DND-41 (cell line): ENCODE data around the gene TEAD1.
"Not testable (repeated sequence)": the region's sequence is repeated elsewhere in the genome, so short reads cannot be mapped to it uniquely, and the experiment has no call there.

Experiments used
- ATAC-seq: fragments of 200-7000 bp; cut with Tn5 transposase; 3 replicates; pipeline ENCODE4 v1.9.1; 2021; ENCODE audit warnings: low read depth; ENCODE audit not compliant: insufficient read depth
- DNase-seq: peaks from one replicate; pipeline ENCODE4 v3.0.0-alpha.2; 2020
- H2AFZ ChIP-seq: 2 replicates; pipeline ENCODE4 v1.6.0; 2012; ENCODE audit warnings: low read depth, low read length
- H3K27ac ChIP-seq: 2 replicates; pipeline ENCODE4 v1.5.1; 2012; ENCODE audit warnings: low read length, inconsistent platforms
- H3K27me3 ChIP-seq: fragments of 200-600 bp; sonication (generic); 2 replicates; pipeline ENCODE4 v1.6.0; 2012; ENCODE audit warnings: low read length, mild to moderate bottlenecking, inconsistent platforms; ENCODE audit not compliant: insufficient read depth, poor library complexity
- H3K36me3 ChIP-seq: 2 replicates; pipeline ENCODE4 v1.5.1; 2012; ENCODE audit warnings: low read length, inconsistent platforms; ENCODE audit not compliant: insufficient read depth
- H3K4me1 ChIP-seq: 2 replicates; pipeline ENCODE4 v1.5.1; 2012; ENCODE audit warnings: mild to moderate bottlenecking, low read length; ENCODE audit not compliant: insufficient read depth
- H3K4me2 ChIP-seq: 2 replicates; pipeline ENCODE4 v1.6.0; 2012; ENCODE audit warnings: mild to moderate bottlenecking, moderate library complexity, low read length, inconsistent platforms; ENCODE audit not compliant: insufficient read depth
- H3K4me3 ChIP-seq, 2 experiments: fragments of 200-600 bp in 1 of 2; shearing (Covaris generic) in 1 of 2; 2 replicates each; pipeline ENCODE4 v1.5.1; 2012 to 2016; ENCODE audit warnings: inconsistent platforms in 2 of 2, low read length in 2 of 2, mild to moderate bottlenecking in 2 of 2, low read depth in 1 of 2, moderate library complexity in 1 of 2
- H3K79me2 ChIP-seq: 2 replicates; pipeline ENCODE4 v1.6.0; 2012; ENCODE audit warnings: low read length, inconsistent platforms; ENCODE audit not compliant: insufficient read depth
- H3K9ac ChIP-seq: 2 replicates; pipeline ENCODE4 v1.6.0; 2012; ENCODE audit warnings: low read depth, mild to moderate bottlenecking, inconsistent platforms, low read length, moderate library complexity
- H3K9me3 ChIP-seq: 2 replicates; pipeline ENCODE4 v1.5.1; 2012; ENCODE audit warnings: low read length, moderate library complexity, mild to moderate bottlenecking, inconsistent platforms; ENCODE audit not compliant: insufficient read depth, severe bottlenecking
- H4K20me1 ChIP-seq: 2 replicates; pipeline ENCODE4 v1.6.0; 2012; ENCODE audit warnings: low read length; ENCODE audit not compliant: insufficient read depth
- CTCF ChIP-seq: IDR thresholded peaks from 2 replicates; pipeline ENCODE4 v1.5.1; 2012; ENCODE audit warnings: borderline replicate concordance, low read length, moderate library complexity, mild to moderate bottlenecking; ENCODE audit not compliant: poor library complexity, severe bottlenecking; ENCODE audit errors: extremely low read depth
- EZH2 ChIP-seq: IDR thresholded peaks from 3 replicates; pipeline ENCODE4 v1.6.1; 2012; ENCODE audit warnings: borderline replicate concordance, low read depth, mild to moderate bottlenecking, moderate library complexity, low read length, inconsistent platforms; ENCODE audit not compliant: severe bottlenecking

TEAD1 gene

DNA sequence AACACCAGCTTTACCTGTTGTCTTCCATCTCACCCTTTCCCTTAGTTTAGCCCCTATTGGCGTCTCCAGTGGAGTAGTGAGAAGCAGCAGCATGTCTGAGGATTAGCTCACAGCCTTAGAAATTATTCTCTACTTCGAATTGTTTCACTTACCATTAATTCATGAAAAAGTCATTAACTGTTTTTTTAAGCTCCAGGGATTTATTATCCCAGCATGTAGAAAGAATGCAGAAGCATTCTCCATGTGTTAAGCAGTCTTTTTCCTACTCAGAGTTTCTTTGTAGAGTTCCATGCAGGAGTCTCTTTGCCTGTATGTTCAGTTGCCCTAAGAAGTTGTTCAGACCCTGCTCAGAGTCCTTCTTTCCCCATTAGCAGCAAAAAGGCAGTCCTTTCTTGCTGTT is 197.0 kb downstream of the TEAD1 start:
- Histone ChIP-seq H3K79me2 (no peaks in the 10 kb centered on the region), H3K4me2 (no peak overlapping the region), H3K4me3 (no peak overlapping the region), H3K36me3 (no peaks in the 10 kb centered on the region), H2AFZ (no peak overlapping the region), H3K9ac (no peak overlapping the region), H3K27me3 (peaks cover 7% of the 10 kb centered on the region), H3K27ac (no peak overlapping the region), H3K4me1 (no peaks in the 10 kb centered on the region), H3K9me3 (no peaks in the 10 kb centered on the region), H4K20me1 (no peaks in the 10 kb centered on the region)
- no peak for DNase-seq
- no peak for TF ChIP-seq CTCF
- TF ChIP-seq EZH2: no peak
- no peak for ATAC-seq

DNA sequence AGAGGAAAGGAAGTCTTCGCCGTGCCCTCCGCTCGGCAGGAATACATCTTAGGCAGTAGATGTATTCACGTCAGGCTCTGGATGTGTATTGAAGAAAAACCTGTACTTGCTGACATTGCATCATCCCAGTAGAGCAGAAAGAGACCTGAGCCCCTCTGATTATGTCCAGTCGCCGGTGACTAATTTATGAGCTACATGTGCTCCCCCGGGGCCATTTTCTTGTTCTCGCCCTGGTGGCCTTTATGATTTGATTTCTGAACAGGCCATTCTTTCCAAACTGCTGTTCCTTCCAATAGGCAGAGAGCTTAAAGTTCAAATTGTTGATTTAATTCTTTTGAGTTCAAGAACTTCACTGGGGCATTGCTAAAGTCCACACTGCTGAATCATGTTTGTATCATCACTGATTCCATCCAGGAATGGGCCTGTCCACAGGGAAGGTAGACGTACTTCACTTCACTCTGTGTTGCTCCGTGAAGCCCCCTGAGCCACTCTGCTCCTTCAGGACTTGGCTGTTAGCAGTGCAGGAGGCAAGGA is 197.6 kb downstream of the TEAD1 start:
- Histone ChIP-seq H3K9me3 (no peaks in the 10 kb centered on the region), H2AFZ (no peak overlapping the region), H3K36me3 (no peaks in the 10 kb centered on the region), H3K4me2 (no peak overlapping the region), H3K79me2 (no peaks in the 10 kb centered on the region), H4K20me1 (no peaks in the 10 kb centered on the region), H3K27ac (no peak overlapping the region), H3K9ac (no peak overlapping the region), H3K4me3 (no peak overlapping the region), H3K27me3 (peaks cover 7% of the 10 kb centered on the region), H3K4me1 (no peaks in the 10 kb centered on the region)
- DNase-seq (no peak), ATAC-seq (no peak)
- TF ChIP-seq CTCF (no peak), EZH2 (no peak)

GRCh38 chr11:12876340-12876739 is 202.1 kb downstream of the TEAD1 start:
- ATAC-seq (no peak), DNase-seq (no peak)
- H3K4me2 ChIP-seq: no peak overlapping the region
- TF ChIP-seq CTCF: no peak
- no peak for TF ChIP-seq EZH2
- H3K36me3 ChIP-seq: no peaks in the 10 kb centered on the region
- H3K27me3 ChIP-seq: peaks cover 7% of the 10 kb centered on the region
- H3K79me2 ChIP-seq: no peaks in the 10 kb centered on the region
- no peaks in the 10 kb centered on the region for H4K20me1 ChIP-seq
- H3K9me3 ChIP-seq: no peaks in the 10 kb centered on the region
- no peak overlapping the region for H3K4me3 ChIP-seq
- no peak overlapping the region for H2AFZ ChIP-seq
- H3K27ac ChIP-seq: no peak overlapping the region
- H3K9ac ChIP-seq: no peak overlapping the region
- no peaks in the 10 kb centered on the region for H3K4me1 ChIP-seq

GRCh38 chr11:12876988-12877387 is 202.8 kb downstream of the TEAD1 start:
- DNase-seq: no peak
- H3K27me3 ChIP-seq: peaks cover 7% of the 10 kb centered on the region
- H3K9me3 ChIP-seq: no peaks in the 10 kb centered on the region
- H3K9ac ChIP-seq: no peak overlapping the region
- no peak for ATAC-seq
- H3K79me2 ChIP-seq: no peaks in the 10 kb centered on the region
- H3K4me2 ChIP-seq: no peak overlapping the region
- H3K36me3 ChIP-seq: no peaks in the 10 kb centered on the region
- no peak overlapping the region for H2AFZ ChIP-seq
- H4K20me1 ChIP-seq: no peaks in the 10 kb centered on the region
- TF ChIP-seq CTCF (no peak), EZH2 (no peak)
- no peaks in the 10 kb centered on the region for H3K4me1 ChIP-seq
- no peak overlapping the region for H3K27ac ChIP-seq
- no peak overlapping the region for H3K4me3 ChIP-seq

GRCh38 chr11:12877508-12877907 is 203.3 kb downstream of the TEAD1 start:
- H3K9ac ChIP-seq, H3K4me2 ChIP-seq, ATAC-seq: not testable (repeated sequence)

More at GRCh38 chr11:12877508-12877907, 203.3 kb downstream of the TEAD1 start:
- not testable (repeated sequence) for H3K27ac ChIP-seq, DNase-seq, H3K27me3 ChIP-seq, H2AFZ ChIP-seq, H3K4me3 ChIP-seq, H3K4me1 ChIP-seq, H4K20me1 ChIP-seq, H3K36me3 ChIP-seq, H3K9me3 ChIP-seq, H3K79me2 ChIP-seq
